GM18502 (cell line): ENCODE measurements around the gene CSNK1D.

Source experiments
- ATAC-seq: cut with Tn5 transposase; IDR thresholded peaks from one replicate; pipeline ENCODE4 v1.9.1; 2021; ENCODE audit warnings: mild to moderate bottlenecking; ENCODE audit not compliant: unreplicated experiment, poor library complexity

Gene CSNK1D

GRCh38 chr17:82241926-82242697 is 31.4 kb downstream of the CSNK1D start:
- ATAC-seq: no peak

DNA sequence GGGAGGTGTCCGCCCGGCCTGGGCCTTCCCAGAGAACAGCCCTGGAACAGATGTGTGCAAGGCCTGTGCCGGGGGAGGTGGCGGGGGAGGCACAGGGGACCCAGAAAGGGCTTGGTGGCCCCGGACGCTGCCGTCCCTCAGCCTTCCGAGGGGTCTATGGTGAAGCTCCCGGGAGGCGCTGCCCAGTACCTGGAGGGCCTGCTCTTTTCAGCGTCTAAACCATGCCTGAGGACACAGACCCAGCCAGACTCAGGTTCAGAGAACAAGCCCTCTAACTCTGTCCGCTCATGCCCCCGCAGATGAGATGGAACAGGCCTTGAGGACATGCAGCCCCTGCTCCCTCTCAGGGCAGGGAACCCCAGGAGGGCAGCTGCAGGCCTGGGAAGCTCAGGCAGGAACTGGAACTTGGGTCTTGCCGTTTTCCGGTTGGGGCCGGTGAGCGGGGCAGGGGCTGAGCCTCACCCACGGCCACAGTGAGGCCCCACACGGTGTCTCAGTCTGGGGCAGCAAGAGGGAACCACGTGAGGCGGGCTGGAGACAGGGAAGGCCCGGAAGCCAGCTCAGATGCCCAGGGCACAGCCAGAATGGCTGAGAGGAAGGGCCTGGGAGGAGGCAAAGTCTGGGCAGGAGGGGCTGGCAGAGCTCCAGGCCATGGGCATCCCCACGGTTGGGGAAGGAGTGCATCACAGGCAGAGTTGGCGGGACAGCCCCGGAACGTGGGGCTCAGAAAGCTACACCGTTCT is 32.1 kb downstream of the CSNK1D start:
- ATAC-seq: no peak

DNA sequence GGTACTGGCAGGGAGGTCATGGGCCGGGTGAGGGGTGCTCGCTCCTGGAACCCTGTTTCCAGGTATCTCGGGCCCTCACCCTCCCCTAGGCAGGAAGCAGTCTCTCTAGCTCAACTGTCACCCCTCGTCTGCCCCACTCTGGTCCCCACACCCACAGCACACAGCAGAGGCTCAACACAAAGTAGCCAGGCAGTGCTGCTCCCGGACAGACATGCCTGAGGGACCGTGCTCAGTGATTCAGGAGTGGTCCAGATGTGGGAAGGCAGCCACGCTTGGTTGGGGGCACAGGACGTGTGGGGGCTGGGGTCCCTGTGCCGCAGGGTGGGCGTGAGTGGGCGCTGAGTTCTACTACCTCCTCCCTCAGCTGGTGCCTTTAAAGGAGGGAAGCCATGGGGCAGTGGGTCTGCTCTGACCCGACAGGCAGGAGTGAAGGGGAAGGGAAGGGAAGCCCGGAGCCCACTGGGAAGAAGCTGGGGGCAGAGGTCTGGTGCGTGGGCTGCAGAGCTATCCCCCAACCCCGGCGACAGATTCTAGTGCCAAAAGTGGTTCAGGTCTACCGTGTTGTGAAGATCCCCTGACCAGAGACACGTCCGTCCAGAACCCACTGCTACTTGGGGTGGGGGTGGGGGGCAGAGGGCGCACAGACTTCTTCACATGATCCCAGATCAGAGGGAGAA is 32.9 kb downstream of the CSNK1D start:
- ATAC-seq: no peak

- no peak for ATAC-seq
Observed at GRCh38 chr17:82239926-82240505, 33.5 kb downstream of the CSNK1D start.

DNA sequence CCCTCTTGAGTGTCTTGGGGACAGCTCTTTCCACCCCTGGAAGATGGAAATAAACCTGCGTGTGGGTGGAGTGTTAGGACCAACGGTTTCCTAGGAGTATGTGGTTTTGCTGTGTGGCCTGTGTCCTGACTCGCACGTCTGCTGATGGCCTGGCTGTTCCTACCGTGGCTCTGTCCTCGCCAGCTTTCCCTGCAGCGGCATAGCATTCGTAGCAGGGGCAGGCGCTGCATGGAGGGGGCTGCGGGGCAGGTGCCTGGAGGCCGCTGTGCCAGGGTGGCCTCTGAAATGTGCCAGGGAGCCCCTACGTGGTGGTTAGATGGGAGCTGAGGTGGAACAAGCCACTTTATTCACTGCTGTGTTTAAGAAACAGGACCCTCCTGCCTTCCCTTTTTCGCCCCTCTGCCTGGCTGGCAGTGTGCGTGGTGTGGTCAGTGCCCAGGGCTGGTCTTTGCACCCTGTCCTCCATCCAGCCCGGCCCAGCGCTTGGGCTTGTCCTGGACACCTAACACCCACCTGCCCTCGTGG is 34.0 kb downstream of the CSNK1D start:
- no peak for ATAC-seq

GRCh38 chr17:82238472-82239201 is 34.9 kb downstream of the CSNK1D start:
- ATAC-seq: no peak

DNA sequence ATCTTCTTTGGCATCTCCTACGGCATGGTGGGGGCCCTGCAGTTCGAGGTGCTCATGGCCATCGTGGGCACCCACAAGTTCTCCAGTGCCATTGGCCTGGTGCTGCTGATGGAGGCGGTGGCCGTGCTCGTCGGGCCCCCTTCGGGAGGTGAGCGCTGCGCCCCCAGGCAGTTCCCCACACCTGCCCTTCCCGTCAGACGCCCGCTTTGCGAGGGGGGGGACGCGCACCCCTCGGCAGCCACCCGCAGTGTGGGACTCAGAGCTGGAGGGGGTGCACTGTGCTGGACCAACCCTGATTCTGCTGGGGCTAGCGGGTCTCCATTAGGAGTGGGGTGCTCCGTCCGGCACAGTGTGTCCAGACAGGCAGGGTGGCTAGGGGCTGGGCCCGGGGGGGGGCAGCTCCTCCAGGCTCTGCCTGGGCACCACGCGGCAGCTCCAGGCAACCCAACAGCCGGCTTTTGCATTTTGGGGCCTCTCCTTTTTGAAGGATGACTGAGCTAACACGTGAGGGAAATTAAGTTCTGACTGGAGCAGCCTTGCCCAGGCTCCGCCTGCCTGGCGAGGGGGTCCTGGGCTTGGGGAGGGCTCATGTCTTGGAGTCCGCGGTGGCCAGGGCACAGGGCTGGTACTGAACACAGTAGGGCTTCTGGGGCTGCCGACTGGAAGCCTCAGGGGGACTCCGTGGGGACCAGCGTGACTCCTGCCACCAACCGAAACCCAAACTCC is 35.6 kb downstream of the CSNK1D start:
- ATAC-seq: no peak

GRCh38 chr17:82237083-82237745 is 36.3 kb downstream of the CSNK1D start:
- no peak for ATAC-seq

- no peak for ATAC-seq
Observed at GRCh38 chr17:82236142-82236971, 37.1 kb downstream of the CSNK1D start.

- ATAC-seq: no peak
Observed at GRCh38 chr17:82235775-82236141, 37.7 kb downstream of the CSNK1D start.

DNA sequence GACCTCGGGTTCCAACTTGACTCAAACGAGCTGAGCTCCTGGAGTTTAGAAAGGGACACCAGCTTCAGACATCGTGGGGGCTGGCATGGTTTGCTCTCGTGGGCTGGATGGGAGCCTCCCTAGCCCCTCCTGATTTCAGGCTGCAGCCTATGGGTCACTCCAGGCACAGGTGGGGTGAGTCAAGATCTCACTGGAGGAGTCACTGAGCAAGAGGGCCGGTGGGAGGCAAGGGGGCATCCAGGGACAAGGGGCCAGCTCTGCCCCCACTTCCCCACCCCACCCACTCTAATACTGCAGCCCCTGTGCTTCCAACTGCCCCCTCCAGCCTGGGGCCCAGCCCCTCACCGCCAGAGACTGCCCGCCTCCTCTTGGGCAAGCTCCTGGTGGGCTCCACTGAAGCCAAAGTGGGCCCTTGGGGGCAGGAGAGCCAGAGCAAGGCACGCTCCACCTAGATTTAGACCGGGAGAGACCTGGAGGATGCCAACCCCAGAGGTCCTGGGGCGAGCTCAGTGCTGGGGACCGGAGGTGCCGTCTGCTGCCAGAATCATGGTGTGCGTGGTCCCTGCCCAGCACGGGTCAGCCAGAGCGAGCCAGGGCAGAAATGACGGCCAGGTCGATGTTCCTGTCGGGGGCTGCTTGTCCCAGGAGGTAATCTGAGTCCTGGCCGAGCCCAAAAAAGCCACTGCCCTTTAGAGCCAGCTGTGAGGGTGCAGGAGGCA is 38.3 kb downstream of the CSNK1D start:
- ATAC-seq: no peak

GRCh38 chr17:82234211-82235055 is 39.1 kb downstream of the CSNK1D start:
- ATAC-seq: no peak

DNA sequence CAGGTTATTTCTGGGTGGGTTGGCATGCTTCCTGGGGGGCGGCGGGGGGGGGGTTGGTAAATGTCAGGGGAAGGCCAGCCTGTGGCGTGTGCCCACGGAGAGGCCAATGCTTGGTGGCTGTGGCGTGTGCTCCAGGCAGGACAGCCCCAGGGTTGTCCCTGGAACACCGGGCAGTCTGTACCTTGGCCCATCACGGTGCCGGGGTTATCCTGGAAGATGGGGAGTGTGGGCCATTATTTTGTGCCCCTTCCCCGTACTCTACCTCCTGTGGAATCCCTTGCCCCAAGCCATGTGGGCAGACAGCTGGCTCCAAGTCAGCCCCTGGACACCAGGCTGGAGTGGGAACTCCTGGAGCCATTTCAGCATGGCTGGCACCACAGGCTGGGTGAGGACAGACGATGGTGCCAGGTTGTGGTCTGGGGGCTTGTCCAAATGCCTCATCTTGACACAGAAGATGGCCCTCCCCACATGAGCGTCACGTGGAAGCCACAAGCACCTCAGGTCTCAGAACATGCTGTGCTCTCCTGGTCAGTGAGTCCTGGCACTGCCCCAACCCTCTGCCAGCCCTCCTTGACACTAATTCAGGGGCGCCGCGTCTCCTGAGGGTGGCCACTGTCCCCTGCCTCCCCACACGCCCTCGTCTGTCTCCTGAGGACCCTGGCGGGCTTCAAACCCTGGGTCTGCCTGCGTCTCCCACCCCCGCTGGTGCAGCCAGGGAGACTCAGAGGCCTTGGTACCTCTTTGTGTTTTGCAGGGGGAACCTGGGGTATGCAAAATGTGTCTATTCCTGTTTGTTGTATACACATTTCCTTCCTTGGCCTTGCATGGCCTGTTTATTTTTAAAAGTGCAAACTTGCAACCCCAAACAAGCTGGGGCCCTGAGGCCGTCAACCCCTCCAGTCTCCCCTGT is 40.4 kb downstream of the CSNK1D start:
- ATAC-seq: no peak

- no peak for ATAC-seq
Observed at GRCh38 chr17:82232322-82232820, 41.1 kb downstream of the CSNK1D start.

DNA sequence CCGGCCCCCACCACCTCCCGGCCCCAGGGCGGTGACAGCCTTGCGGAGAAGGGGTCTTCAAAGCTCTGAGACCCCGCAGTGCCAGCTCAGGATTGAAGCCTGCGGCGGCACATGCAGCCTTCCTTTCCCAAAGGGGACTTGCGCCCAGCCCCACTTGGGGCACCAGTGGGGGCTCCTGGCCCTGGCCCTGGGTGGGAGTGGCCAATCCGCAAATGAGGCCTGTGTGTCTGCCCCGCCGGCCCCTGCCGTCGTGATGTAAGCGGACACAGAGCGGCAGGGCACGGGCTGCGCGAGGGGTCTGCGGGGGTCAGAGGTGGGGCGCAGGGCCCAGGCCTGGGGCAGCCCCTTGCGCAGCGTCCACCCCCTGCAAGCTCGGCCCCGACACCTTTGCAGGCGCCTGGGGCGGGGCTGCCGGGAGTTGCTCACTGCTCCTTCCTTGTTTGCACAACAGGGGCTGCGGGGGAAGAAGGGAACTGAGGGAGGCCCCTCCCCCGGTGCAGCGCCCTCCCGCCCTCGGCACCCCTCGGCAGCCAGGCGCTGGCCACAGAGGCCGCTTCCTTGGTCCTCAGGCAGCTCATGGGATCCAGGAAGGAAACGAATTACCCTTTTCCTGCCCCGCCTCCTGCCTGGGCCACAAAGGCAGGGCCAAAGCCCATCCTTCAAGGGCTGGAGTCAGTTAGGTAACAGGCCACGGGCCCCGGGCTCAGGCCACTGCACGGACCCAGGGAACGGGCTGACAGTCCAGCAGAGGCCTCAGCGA is 41.8 kb downstream of the CSNK1D start:
- ATAC-seq: no peak
